Measurements from ENCODE around the gene HPS5.

The HPS5 gene

GRCh38 chr11:18229501-18229900, 92.4 kb downstream of the HPS5 start:
- H3K27me3 ChIP-seq (ENCODE audit: control insufficient read depth in 5 of 5, insufficient read depth in 4 of 5, low read length in 5 of 5), result no peaks in the 10 kb centered on the region
- no peak overlapping the region for H3K9ac ChIP-seq (ENCODE audit: low read length in 5 of 5)

More at GRCh38 chr11:18229501-18229900, 92.4 kb downstream of the HPS5 start:
- no peaks in the 10 kb centered on the region for H3K9me3 ChIP-seq (ENCODE audit: control insufficient read depth in 5 of 5, low read length in 5 of 5)
- H3K27ac ChIP-seq (ENCODE audit: low read depth, low read length), result no peak overlapping the region
- no peaks in the 10 kb centered on the region for H3K4me1 ChIP-seq (ENCODE audit: control insufficient read depth in 5 of 5, insufficient read depth in 5 of 5, low read length in 5 of 5)
- no peak overlapping the region for H3K4me3 ChIP-seq (ENCODE audit: low read depth in 1 of 5, low read length in 5 of 5)
- no peaks in the 10 kb centered on the region for H3K36me3 ChIP-seq (ENCODE audit: control insufficient read depth in 5 of 5, insufficient read depth in 5 of 5, low read length in 5 of 5)
